Keratinocyte (primary cell): ENCODE measurements around the gene RPL14.
"Not testable (repeated sequence)": the region's sequence is repeated elsewhere in the genome, so short reads cannot be mapped to it uniquely, and the experiment has no call there.

Source experiments
- EZH2 ChIP-seq: IDR thresholded peaks from one replicate; pipeline ENCODE4 v1.6.1; 2012; ENCODE audit warnings: inconsistent platforms, mild to moderate bottlenecking, low read length, moderate library complexity
- TF ChIP-seq, protein P1 (sequence below), 3 experiments: IDR thresholded peaks in 1 of 3; conservative IDR thresholded peaks in 1 of 3; optimal IDR thresholded peaks in 1 of 3; 2 replicates in 2 of 3; 3 replicates in 1 of 3; pipeline versions ENCODE3 to v1.5.1; 2011; ENCODE audit warnings: low read length in 3 of 3, mild to moderate bottlenecking in 3 of 3, moderate library complexity in 2 of 3, control low read depth in 1 of 3, inconsistent platforms in 1 of 3; ENCODE audit not compliant: insufficient read depth in 2 of 3; ENCODE audit errors: extremely low read depth in 1 of 3

DNA sequence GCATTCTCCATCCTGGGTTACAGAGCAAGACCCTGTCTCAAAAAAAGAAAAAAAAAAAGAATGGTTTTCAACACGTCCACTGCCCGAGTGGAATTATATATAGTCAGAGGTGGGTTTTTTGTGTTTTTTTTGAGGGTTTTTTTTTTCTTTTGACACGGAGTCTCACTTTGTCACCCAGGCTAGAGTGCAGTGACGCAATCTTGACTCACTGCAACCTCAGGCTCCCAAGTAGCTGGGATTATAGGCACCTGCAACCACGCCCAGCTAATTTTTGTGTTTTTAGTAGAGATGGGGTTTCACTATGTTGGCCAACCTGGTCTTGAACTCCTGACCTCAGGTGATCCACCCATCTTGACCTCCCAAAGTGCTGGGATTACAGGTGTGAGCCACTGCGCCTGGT lies 3.3 kb downstream of the RPL14 start:
- TF ChIP-seq EZH2, result not testable (repeated sequence)
- TF ChIP-seq, protein P1, sequence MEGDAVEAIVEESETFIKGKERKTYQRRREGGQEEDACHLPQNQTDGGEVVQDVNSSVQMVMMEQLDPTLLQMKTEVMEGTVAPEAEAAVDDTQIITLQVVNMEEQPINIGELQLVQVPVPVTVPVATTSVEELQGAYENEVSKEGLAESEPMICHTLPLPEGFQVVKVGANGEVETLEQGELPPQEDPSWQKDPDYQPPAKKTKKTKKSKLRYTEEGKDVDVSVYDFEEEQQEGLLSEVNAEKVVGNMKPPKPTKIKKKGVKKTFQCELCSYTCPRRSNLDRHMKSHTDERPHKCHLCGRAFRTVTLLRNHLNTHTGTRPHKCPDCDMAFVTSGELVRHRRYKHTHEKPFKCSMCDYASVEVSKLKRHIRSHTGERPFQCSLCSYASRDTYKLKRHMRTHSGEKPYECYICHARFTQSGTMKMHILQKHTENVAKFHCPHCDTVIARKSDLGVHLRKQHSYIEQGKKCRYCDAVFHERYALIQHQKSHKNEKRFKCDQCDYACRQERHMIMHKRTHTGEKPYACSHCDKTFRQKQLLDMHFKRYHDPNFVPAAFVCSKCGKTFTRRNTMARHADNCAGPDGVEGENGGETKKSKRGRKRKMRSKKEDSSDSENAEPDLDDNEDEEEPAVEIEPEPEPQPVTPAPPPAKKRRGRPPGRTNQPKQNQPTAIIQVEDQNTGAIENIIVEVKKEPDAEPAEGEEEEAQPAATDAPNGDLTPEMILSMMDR (optimal IDR thresholded peaks at IDR 0.05 in 1 of 3, IDR thresholded peaks at IDR 0.05 in 1 of 3, conservative IDR thresholded peaks at IDR 0.05 in 1 of 3; ENCODE audit: extremely low read depth in 1 of 3, insufficient read depth in 2 of 3, low read length in 3 of 3), result not testable (repeated sequence)
